Measurements from ENCODE around the gene SCD. TPM values are rescaled to one million over a fixed set of nuclear protein-coding genes. Genes with fewer than 3 reads are reported as not detected.
"Not testable (repeated sequence)": the region's sequence is repeated elsewhere in the genome, so short reads cannot be mapped to it uniquely, and the experiment has no call there.

Gene SCD
- total RNA-seq, result 100 to 1,000 TPM; 271 TPM

DNA sequence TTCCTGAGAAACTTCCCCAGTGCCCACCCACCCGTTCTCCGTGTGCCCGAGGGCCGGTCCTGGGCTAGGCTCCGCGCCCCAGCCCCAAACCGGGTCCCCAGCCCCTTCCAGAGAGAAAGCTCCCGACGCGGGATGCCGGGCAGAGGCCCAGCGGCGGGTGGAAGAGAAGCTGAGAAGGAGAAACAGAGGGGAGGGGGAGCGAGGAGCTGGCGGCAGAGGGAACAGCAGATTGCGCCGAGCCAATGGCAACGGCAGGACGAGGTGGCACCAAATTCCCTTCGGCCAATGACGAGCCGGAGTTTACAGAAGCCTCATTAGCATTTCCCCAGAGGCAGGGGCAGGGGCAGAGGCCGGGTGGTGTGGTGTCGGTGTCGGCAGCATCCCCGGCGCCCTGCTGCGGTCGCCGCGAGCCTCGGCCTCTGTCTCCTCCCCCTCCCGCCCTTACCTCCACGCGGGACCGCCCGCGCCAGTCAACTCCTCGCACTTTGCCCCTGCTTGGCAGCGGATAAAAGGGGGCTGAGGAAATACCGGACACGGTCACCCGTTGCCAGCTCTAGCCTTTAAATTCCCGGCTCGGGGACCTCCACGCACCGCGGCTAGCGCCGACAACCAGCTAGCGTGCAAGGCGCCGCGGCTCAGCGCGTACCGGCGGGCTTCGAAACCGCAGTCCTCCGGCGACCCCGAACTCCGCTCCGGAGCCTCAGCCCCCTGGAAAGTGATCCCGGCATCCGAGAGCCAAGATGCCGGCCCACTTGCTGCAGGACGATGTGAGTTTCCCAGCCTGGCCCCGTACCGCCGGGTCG lies at the start of gene SCD:
TSS of gene SCD (plus strand) at position 469 of the 803 bp plus-strand sequence. CDS start at position 741, 272 bp downstream.
- POLR2A ChIA-PET, result interaction anchor here (0.8 to 7.5 kb wide), 15 partner anchors 10 to 189 kb away, joined by 3 to 36 read pairs (median 4); partner anchors contain the start of gene HIF1AN
- H3K4me1 Mint-ChIP-seq (ENCODE audit: low read depth), result peaks cover 50% of the 10 kb centered on the region
- CTCF ChIA-PET, result interaction anchor here (0.9 to 16.7 kb wide), 14 partner anchors 8 to 185 kb away, joined by 3 to 292 read pairs (median 5); partner anchors contain the start of gene SEC31B

DNA sequence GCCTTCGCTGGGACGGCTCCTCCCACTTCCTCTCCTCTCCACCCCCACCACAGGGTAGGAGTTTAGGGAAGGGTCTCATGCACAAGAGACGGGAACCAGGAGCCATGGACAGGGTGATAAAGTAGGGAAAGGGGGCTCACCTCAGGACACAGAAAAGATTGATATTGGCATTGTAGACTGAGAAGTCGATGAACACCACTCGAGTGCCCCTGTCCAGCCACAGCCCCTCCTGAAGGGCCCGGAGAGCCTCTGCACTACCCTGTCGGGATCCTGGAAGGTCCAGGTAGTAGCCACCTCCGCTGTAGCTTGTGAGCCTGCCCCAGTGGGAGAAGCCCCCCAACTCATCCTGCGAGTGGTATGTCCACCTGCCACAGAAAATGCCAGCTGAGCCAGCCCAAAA lies 49.8 kb upstream of the SCD start:
- Mint-ChIP-seq H3K4me3 (no peak overlapping the region), H3K9me3 (no peaks in the 10 kb centered on the region), H3K27me3 (peaks cover 23% of the 10 kb centered on the region), H3K27ac (no peak overlapping the region), H3K4me1 (ENCODE audit: low read depth) (no peaks in the 10 kb centered on the region), H3K36me3 (ENCODE audit: low read depth) (no peaks in the 10 kb centered on the region)
- ChIA-PET CTCF (interaction anchor here (1.2 to 1.8 kb wide), 3 partner anchors 10 to 221 kb away, joined by 3 to 5 read pairs (median 5); no protein-coding TSS in a partner anchor), POLR2A (interaction anchor here (0.7 to 1.6 kb wide), 3 partner anchors 8 to 28 kb away, joined by 3 to 6 read pairs (median 3); no protein-coding TSS in a partner anchor)
- DNase-seq, result no peak
- intact Hi-C loops (cut with micrococcal nuclease), result no loop called here
- no peak for ATAC-seq
- TF ChIP-seq, protein P1, sequence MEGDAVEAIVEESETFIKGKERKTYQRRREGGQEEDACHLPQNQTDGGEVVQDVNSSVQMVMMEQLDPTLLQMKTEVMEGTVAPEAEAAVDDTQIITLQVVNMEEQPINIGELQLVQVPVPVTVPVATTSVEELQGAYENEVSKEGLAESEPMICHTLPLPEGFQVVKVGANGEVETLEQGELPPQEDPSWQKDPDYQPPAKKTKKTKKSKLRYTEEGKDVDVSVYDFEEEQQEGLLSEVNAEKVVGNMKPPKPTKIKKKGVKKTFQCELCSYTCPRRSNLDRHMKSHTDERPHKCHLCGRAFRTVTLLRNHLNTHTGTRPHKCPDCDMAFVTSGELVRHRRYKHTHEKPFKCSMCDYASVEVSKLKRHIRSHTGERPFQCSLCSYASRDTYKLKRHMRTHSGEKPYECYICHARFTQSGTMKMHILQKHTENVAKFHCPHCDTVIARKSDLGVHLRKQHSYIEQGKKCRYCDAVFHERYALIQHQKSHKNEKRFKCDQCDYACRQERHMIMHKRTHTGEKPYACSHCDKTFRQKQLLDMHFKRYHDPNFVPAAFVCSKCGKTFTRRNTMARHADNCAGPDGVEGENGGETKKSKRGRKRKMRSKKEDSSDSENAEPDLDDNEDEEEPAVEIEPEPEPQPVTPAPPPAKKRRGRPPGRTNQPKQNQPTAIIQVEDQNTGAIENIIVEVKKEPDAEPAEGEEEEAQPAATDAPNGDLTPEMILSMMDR (IDR thresholded peaks at IDR 0.05), result no peak

More for the DNA sequence above, at the start of gene SCD:
- DNase-seq (peak; percentile 94), ATAC-seq (peak; percentile 90)
- H3K36me3 Mint-ChIP-seq (ENCODE audit: low read depth), result peaks cover 50% of the 10 kb centered on the region
- H3K27ac Mint-ChIP-seq, result peak within 1 kb of the TSS; percentile 94
- no peaks in the 10 kb centered on the region for H3K27me3 Mint-ChIP-seq
- TF ChIP-seq, protein P1 (IDR thresholded peaks at IDR 0.05), result no peak
- peak within 1 kb of the TSS; percentile 99 for H3K4me3 Mint-ChIP-seq
- intact Hi-C loops (cut with micrococcal nuclease), result no loop called here
- no peaks in the 10 kb centered on the region for H3K9me3 Mint-ChIP-seq

DNA sequence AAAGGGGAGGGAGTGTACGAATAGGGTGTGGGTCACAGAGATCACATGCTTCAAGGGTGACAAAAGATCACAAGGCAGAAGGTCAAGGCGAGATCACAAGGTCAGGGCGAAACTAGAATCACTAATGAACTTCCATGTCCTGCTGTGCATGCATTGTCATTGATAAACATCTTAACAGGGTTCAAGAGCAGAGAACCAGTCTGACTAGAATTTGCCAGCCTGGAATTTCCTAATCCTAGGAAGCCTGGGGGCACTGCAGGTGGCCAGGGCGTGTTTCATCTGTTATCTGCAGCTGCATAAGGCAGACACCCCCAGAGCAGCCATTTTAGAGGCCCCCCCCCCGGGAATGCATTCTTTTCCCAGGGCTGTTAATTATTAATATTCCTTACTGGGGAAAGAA lies 45.9 kb upstream of the SCD start:
- DNase-seq; CTCF ChIA-PET; H3K36me3 Mint-ChIP-seq (ENCODE audit: low read depth); H3K9me3 Mint-ChIP-seq; H3K4me3 Mint-ChIP-seq; POLR2A ChIA-PET; intact Hi-C loops (cut with micrococcal nuclease); H3K4me1 Mint-ChIP-seq (ENCODE audit: low read depth); H3K27ac Mint-ChIP-seq; ATAC-seq: not testable (repeated sequence)
- H3K27me3 Mint-ChIP-seq, result peaks cover 33% of the 10 kb centered on the region

DNA sequence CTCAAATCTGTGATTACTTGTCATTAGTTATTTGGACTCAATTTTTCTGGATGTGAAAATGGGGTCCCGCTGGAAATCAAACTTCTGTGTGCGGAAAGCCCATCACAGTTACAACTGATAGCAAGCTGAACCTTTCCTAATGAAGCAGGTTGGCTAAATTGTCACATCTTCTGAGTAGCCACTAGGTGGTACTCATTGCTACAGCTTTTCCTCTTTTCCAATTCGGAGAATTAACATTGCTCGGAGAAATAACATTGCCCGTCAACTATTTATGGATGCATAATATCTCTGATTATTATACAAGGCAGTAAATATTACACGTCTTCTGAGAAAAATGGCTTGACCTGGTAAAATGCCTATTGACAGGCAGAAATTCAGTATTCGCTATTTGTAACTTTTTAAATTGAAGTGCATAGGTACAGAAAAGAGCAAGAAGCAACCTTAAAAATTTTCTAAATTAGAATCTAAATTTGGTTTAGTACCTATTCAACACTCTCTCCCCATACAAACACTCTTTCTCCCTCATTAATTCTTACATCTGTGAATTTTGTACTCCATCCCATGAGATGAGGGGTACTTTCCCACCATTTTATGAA lies 43.2 kb upstream of the SCD start:
- ChIA-PET POLR2A (interaction anchor here (1.6 kb wide), 1 partner anchor 17 kb away, joined by 3 read pairs; no protein-coding TSS in a partner anchor), CTCF (interaction anchor here (0.6 to 2.4 kb wide), 11 partner anchors 9 to 215 kb away, joined by 3 to 7 read pairs (median 3); no protein-coding TSS in a partner anchor)
- Mint-ChIP-seq H3K36me3 (ENCODE audit: low read depth) (no peaks in the 10 kb centered on the region), H3K27me3 (peaks cover 39% of the 10 kb centered on the region), H3K4me1 (ENCODE audit: low read depth) (no peaks in the 10 kb centered on the region), H3K27ac (no peak overlapping the region), H3K4me3 (no peak overlapping the region), H3K9me3 (no peaks in the 10 kb centered on the region)
- no peak for DNase-seq
- intact Hi-C loops (cut with micrococcal nuclease), result no loop called here
- no peak for ATAC-seq
- TF ChIP-seq, protein P1 (IDR thresholded peaks at IDR 0.05), result peak; percentile 52

DNA sequence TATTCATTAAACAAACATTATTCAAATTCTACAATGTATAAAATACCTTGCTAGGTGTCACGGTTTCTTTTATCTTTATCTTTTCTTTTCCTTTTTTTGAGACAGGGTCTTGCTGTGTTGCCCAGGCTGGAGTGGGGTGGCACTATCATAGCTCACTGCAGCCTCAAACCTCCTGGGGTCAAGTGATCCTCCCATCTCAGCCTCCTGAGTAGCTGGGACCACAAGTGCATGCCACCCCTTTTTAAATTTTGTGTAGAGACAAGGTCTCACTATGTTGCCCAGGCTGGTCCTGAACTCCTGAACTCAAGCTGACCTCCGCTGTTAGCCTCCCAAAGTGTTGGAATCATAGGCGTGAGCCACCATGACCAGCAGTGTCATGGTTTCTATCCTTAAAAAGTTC lies 42.6 kb upstream of the SCD start:
- H3K4me3 Mint-ChIP-seq, result no peak overlapping the region
- no peak overlapping the region for H3K27ac Mint-ChIP-seq
- H3K4me1 Mint-ChIP-seq (ENCODE audit: low read depth), result no peaks in the 10 kb centered on the region
- ChIA-PET CTCF (interaction anchor here (0.9 to 1.8 kb wide), 4 partner anchors 23 to 132 kb away, joined by 3 to 6 read pairs (median 4); no protein-coding TSS in a partner anchor), POLR2A (interaction anchor here (1.6 kb wide), 1 partner anchor 17 kb away, joined by 3 read pairs; no protein-coding TSS in a partner anchor)
- H3K36me3 Mint-ChIP-seq (ENCODE audit: low read depth), result no peaks in the 10 kb centered on the region
- intact Hi-C loops (cut with micrococcal nuclease), result no loop called here
- ATAC-seq (no peak), DNase-seq (no peak)
- peaks cover 39% of the 10 kb centered on the region for H3K27me3 Mint-ChIP-seq
- TF ChIP-seq, protein P1 (IDR thresholded peaks at IDR 0.05), result no peak
- no peaks in the 10 kb centered on the region for H3K9me3 Mint-ChIP-seq

Data from activated CD8-positive, alpha-beta T cell treated with anti-CD3 and anti-CD28 coated beads for 36 hours (primary cell).